NCI-H128 (cell line): ENCODE data around the gene ZNF81.
A peak's percentile ranks its signal among the peaks of the same experiment; 100 is the strongest.
"Not testable (repeated sequence)": the region's sequence is repeated elsewhere in the genome, so short reads cannot be mapped to it uniquely, and the experiment has no call there.

Experiments used
- DNase-seq: peaks from one replicate; lab custom pipeline; 2025; ENCODE audit not compliant: unreplicated experiment; lab: John Stamatoyannopoulos, UW

Gene ZNF81

GRCh38 chrX:47836164-47837072 is at the start of gene ZNF81:
Gene ZNF81, plus strand, starts transcription at chrX:47836902. Its CDS starts 9,366 bp downstream, at chrX:47846268.
- DNase-seq: peak; percentile 87

DNA sequence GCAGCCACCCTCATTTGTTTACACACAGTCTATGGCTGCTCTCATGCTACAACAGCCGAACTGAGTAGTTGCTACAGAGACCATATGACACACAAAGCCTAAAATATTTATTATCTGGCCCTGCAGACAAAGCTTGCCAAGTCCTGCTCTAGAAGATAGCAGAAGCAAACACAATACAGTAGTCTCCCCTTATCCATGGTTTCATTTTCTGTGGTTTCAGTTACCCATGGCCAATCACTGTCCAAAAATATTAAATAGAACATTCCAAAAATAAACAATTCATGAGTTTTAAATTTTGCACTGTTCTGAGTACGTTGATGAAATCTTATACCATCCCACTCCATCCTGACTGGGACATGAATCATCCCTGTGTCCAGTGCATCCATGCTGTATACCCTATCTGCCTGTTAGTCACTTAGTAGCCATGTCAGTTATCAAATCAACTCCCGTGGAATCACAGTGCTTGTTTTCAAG is 40.2 kb upstream of the ZNF81 start:
- DNase-seq: no peak

DNA sequence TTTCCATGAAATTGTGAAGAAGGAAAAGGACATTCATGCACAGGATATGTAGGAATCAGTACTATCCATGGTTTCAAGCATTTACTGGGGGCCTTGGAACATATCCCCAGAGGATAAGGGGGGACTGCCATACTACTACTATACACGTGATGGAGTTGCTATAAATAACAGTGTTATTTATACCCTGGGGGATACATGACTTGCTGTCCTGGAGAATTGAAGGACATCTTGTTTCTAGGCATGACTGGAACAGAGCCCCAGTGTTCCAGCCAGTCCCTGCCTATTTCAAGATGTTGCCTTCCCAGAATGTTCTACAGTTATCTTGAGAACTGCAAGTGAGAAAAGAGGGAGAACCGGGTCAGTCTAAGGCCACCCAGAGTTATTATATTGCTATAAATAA is 39.6 kb upstream of the ZNF81 start:
- DNase-seq: no peak

GRCh38 chrX:47798861-47799260 is 37.8 kb upstream of the ZNF81 start:
- DNase-seq: no peak

- DNase-seq: no peak
Observed at GRCh38 chrX:47802589-47802988, 34.1 kb upstream of the ZNF81 start.

DNA sequence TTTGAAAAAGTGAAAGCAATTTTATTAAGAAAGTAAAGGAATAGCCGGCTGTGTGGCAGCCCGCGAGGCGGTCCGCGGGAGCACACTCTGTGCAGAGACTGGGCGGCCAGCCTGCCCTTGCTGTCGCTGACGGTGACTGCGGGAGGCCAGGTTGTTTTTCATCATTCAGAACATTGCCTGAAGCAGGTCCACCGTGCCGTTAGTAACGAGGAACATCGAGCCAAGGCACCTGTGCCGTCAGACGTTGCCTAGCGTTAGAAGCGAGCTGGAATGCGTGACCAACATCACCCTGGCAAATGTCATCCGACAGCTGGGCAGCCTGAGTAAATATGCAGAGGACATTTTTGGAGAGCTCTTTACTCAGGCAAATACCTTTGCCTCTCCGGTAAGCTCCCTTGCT is 33.6 kb upstream of the ZNF81 start:
- DNase-seq: peak; percentile 5

- DNase-seq: no peak
Observed at GRCh38 chrX:47804315-47804714, 32.4 kb upstream of the ZNF81 start.

DNA sequence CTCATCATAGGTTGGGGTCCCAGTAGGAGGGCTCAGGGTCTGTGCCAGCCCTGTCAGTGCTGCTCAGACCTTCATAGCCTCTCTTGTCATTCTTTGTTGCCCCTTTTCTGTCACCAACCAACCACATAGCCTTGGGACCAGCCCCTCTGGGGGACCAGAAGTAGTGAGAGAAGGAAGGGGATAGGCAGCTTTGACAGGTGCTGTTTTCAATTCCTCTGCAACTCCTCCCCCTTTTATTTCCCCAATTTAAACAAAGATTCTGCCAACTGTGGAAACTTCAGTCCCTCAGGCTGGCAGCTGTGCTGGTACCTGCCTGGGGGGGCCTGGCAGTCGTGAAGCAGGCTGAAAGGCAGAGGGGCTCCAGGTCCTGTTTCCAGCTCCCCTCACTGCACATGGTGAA is 30.9 kb upstream of the ZNF81 start:
- DNase-seq: not testable (repeated sequence)

DNA sequence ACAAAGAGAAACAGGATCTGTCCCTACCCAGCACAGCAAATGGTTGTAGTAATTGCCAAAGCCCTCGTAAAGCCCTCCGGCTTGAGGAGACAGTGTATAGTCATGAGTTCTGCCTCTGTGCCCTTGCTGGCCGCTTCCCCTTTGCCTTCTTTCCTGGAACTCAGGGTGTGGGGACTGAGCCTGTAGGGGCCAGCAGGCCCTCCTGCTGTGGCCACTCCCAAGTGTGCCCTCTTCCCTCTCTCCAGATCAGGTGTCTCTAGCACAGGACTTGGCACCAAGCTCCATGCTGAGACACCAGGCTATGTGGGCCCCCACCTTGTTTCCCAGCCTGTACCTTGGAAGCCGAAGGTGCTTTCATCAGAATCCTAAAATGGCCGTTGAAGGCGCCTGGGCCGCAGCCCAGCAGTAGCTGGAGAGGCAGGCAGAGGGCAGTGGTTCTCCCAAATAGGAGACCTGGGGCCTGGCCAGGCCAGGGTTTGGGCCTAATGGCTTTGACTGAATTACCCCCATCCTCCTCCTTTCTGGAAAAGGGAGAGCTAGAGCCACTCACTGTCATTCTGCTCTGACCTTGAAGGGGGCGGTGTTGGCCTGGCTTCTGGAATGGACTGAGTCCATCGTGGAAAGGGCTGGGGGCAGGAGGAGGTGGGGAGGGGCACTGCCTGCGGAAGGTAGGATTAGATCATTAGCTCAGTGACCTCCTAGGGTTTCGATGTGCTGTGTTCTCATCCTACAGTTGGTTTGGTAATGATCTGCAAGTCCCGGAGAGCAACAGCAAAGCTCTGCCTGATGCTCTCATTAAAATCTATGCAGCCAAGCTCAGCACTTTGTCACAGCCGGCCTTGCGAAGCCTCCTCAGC is 30.1 kb upstream of the ZNF81 start:
- DNase-seq: not testable (repeated sequence)

GRCh38 chrX:47807272-47807538 is 29.5 kb upstream of the ZNF81 start:
- not testable (repeated sequence) for DNase-seq

GRCh38 chrX:47807548-47807947 is 29.2 kb upstream of the ZNF81 start:
- DNase-seq: no peak

- DNase-seq: no peak
Observed at GRCh38 chrX:47808904-47809788, 27.6 kb upstream of the ZNF81 start.

GRCh38 chrX:47814851-47815250 is 21.9 kb upstream of the ZNF81 start:
- no peak for DNase-seq

GRCh38 chrX:47815901-47816845 is 20.5 kb upstream of the ZNF81 start:
- no peak for DNase-seq

DNA sequence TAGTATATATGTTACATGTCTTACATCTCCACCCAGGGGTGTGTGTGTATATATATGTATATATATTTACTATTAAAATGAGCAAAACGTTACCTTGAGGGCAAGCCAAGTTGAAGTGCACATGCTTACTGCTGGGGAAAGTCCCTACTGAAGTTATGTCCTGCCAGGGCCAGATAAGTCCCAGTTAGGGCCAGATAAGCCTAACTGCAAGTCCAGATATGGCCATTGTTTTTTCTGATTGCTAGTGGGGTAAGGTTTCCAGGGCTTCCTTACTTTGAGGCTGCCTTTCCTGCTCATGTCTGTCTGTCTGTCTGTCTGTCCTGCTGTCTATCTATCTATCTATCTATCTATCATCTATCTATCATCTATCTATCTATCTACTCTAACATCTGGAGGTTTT is 19.3 kb upstream of the ZNF81 start:
- DNase-seq: no peak

DNA sequence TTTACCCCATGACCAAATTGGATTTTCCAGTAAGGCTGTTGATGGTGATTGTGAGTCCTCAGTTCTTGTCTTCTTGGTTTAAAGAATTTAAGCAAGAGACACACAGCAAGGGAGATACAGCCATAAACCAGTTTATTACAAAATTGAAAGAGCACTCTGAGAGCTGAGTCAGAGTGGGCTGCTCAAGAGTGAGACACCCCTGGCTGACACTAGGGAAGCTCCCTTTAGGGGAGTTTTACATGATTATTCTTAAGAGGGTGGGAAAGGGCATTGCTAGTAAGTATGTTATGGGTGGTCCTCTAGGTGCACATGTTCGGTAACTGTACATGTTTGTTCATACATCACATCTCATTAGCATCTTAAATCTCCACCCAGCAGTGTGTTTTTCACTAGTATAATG is 18.8 kb upstream of the ZNF81 start:
- no peak for DNase-seq

- DNase-seq: no peak
Observed at GRCh38 chrX:47828984-47829383, 7.7 kb upstream of the ZNF81 start.

DNA sequence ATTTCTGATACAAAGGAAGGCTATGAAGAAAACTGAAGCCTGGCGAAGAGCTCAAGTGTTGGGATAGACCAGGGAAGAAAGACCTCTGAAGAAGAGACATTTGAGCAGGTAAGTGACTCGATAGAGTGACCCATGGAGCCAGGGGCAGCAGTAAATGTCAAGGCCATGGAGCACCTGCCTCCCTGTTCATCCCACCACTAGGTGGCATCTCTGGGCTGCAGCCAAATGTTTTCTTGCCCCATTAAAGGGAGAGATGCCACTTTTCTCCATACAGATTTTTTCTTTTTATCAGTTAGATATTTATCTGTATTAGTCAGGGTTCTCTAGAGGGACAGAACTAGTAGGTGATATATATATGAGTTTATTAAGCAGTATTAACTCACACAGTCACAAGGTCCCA is 4.9 kb upstream of the ZNF81 start:
- DNase-seq: peak; percentile 9

DNA sequence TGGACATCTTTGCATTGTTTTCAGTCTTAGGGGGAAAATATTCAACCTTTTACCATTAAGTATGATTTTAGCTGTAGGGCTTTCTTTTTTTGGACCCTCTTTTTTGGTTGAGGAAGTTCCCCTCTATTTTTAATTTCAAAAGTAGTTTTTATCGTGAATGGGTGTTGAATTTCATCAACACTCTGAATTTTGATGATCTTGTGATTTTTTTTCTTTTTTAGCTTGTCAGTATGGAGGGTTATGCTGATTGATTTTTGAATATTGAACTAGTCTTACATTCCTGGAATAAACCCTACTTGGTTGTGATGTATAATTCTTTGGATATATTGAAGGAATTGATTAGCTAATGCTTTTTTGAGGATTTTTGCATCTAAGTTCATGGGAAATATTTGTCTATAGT is 1.7 kb downstream of the ZNF81 start:
- DNase-seq: no peak

GRCh38 chrX:47840111-47840510 is 3.4 kb downstream of the ZNF81 start:
- no peak for DNase-seq
